LNCaP clone FGC (cell line): Measurements from ENCODE around the gene BBS4.

Experiments
- DNase-seq: peaks from one replicate; pipeline ENCODE4 v3.0.0-alpha.2; 2011; ENCODE audit warnings: low read depth
- H3K4me3 ChIP-seq: 2 replicates; pipeline ENCODE4 v1.5.1; 2011; ENCODE audit warnings: mild to moderate bottlenecking, low read depth, low read length, control low read depth
- CTCF ChIP-seq: IDR thresholded peaks from 2 replicates; pipeline ENCODE4 v1.5.1; 2012; ENCODE audit warnings: mild to moderate bottlenecking; ENCODE audit not compliant: control insufficient read depth, insufficient read depth; ENCODE audit errors: extremely low read depth

BBS4 gene

DNA sequence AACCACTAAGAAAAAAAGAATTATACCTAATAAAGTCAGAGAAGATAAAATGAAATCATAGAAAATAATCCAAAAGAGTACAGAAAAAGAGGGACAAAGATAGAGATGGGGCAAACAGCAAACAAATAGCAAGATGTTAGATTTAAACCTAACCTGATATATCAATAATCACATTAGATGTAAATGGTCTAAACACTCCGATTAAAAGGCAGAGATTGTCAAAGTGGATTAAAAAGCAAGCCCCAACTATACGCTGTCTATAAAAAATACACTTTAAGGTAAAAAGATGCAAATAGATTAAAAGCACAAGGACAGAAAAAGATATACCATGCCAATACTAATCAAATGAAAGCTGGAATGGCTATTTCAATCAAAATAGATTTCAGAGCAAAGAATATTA lies 80.8 kb downstream of the BBS4 start:
- no peak for DNase-seq
- H3K4me3 ChIP-seq = no peak overlapping the region
- TF ChIP-seq CTCF = no peak

DNA sequence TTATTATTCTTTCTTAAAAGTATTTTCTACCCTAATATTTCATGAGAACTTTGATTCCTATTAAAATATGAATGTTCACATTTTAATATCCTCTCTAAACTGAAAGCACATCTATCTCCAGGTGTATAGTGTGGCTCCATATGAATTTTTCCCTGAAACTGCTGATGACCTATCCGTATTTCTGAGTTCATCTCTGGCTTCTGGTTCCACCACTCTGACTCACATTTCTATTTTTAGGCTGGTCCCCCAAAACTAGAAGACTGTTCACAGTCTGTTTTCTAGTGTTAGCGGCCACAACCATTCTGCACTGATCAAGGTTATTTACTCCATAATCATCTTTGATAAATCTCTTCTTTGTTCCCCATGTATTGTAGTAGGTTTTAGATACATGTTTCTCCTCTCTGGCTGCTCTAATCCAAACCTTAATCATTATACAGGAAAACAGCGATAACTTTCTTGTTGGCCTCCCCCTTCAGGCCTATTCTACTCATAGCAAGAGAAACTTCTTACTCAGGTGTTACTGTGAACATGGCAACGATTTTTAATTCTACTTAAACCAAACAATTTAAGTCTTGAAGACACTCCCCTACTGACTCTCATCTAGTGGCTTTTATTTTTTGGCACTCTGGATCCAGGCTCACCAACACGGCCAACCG lies 84.8 kb downstream of the BBS4 start:
- H3K4me3 ChIP-seq = no peak overlapping the region
- no peak for DNase-seq
- no peak; the same call in 1 of the 2 replicates for TF ChIP-seq CTCF

DNA sequence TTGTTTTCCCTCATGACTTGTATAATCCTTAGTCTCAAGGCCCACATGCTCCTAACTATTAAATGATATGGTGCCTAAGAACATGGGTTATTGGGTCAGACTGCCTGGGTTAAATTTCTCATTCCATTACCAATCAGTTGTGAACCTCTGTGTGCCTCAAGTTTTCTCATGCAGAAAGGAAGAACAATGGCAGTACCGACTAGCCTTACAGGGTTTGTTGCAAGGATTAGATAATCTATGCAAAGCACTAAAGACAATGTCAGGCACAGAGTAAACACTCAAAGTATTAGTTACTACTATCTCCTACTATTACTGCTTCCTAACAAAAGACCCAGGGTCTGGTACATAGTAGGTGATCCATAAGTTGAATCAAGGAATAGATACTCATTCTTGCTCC lies 85.3 kb downstream of the BBS4 start:
- H3K4me3 ChIP-seq = no peak overlapping the region
- DNase-seq = no peak
- no peak for TF ChIP-seq CTCF

- H3K4me3 ChIP-seq = no peak overlapping the region
- DNase-seq = no peak
- no peak for TF ChIP-seq CTCF
Measured at GRCh38 chr15:72774696-72775383, 88.8 kb downstream of the BBS4 start.

DNA sequence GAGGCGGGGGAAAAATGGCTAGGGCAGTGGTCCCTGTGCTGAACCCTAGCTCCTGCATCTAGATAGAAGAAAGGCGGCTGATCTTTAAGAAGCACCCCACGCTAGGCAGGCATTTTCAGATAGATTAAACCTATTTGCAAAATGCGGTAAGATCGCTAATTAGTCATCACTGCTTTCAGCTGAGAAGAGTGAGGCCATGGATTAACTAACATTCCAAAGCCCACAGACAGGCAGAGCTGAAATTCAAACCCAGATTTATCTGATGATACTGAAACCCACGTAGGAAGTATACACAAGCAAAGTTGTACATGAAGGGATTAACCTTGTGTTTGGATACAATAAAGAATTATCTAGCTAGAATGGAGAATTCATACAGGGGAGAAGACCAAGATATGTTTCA lies 92.8 kb downstream of the BBS4 start:
- DNase-seq = no peak
- no peak for TF ChIP-seq CTCF
- no peak overlapping the region for H3K4me3 ChIP-seq

- DNase-seq = no peak
- TF ChIP-seq CTCF = no peak
- peak overlapping the region; percentile 66 for H3K4me3 ChIP-seq
Measured at GRCh38 chr15:72781631-72782030, 95.6 kb downstream of the BBS4 start.

- TF ChIP-seq CTCF = no peak
- no peak for DNase-seq
- H3K4me3 ChIP-seq = peak overlapping the region; percentile 66
Measured at GRCh38 chr15:72782274-72783003, 96.4 kb downstream of the BBS4 start.
